Measurements from ENCODE around the gene SDR42E2.
A peak's percentile ranks its signal among the peaks of the same experiment; 100 is the strongest.
"Not testable (repeated sequence)": the region's sequence is repeated elsewhere in the genome, so short reads cannot be mapped to it uniquely, and the experiment has no call there.

SDR42E2 gene

DNA sequence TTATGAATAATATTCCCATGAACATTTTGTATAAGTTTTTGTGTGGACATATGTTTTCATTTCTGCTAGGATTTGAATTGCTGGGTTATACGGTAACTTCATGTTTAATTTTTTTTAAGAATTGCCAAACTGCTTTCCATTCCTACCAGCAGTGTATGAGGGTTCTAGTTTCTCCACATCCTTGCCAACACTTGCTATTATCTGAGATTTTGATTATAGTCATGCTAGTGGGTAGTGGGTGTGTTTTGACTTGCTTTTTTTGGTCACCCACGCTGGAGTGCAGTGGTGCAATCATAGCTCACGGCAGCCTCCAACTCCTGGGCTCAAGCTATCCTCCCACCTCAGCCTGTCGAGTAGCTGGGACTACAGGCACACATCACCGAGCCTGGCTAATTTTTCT lies 40.8 kb downstream of the SDR42E2 start:
- DNase-seq, result no peak
- in situ Hi-C loops (cut with HindIII; ENCODE audit: low pct_ligation_motif_present, low pct_unique_long_range_greater_than_20kb, low sequenced_read_pairs), result no loop called here

DNA sequence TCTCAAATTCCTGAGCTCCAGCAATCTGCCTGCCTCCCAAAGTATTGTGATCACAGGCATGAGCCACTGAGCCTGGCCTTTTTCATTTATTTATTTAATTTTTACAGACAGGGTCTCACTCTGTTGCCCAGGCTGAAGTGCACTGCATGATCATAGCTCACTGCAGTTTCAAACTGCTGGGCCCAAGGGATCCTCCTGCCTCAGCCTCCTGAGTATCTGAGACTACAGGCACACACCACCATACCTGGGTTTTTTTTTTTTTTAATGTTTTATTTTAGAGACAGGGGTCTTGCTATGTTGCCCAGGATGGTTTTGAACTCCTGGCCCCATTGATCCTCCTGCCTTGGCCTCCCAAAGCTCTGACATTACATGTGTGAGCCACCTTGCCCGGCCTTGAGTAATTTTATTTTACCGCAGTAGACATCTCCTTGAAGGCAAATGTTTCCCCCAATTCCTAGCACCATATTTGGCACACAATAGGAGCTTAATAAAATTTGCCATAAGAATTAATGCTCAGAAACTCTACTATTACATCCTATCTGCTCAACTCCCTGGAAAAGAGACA lies 41.9 kb downstream of the SDR42E2 start:
- no peak for DNase-seq
- in situ Hi-C loops (cut with HindIII; ENCODE audit: low pct_ligation_motif_present, low pct_unique_long_range_greater_than_20kb, low sequenced_read_pairs), result no loop called here

DNA sequence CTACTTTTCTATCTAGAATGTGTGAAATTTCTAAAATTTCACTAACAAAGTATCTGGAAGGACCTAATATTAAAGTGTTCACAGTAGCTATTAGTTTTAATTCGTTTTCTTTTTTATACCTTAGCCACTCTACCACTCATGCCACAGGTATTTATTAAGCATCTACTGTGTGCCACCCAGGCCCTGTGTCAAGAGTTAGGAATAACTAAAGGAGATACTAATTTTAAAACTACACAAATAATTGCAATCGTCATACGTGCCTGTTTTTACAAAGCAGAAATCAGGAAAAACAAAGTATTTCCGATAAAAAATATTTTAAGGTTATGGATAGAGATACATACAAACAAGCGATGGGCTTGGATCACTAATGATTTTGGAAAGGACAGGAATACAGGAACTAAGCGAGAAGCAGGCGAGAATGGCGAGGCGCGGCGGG lies 43.3 kb downstream of the SDR42E2 start:
- DNase-seq, result no peak
- in situ Hi-C loops (cut with HindIII; ENCODE audit: low pct_ligation_motif_present, low pct_unique_long_range_greater_than_20kb, low sequenced_read_pairs), result no loop called here

DNA sequence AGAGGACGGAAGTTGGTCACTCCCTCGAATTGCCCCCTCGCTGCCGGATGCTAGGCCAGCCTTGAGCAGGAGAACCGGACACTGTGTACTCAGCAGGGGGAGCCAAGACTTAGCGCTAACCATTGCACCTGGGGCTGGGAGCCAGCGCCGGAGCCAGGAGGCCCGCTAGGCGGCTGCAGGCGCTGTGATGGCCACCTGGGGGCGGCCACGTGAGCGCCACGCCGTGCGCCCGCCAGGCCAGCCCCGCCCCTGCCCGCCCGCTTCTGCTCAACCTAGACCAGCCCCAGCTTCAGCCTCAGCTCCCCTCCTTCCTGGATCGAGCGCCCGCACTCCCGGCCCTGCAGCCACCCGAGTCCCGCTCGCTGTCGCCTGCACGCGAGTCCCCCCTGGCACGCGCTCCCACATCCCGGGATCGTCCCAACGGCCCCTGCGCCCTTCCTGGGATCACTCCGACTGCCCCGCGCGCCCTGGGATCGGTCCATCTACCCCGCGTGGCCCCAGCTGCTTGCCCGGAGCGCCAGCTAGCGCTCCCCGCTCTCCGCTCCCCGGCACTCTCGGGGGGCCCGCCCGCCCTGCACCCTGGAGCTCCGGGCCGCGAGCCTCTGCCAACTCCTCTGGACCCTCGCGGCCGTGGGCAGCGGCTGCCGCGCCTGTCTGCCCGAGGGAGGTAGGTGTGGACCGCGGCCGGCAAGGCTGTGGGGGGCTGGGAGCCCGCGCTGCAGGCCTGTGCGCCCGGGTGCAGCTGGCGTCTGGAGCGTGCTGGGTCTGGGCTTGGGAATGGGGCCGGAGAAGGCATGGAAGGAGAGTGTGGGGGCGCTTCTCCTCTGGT lies 43.9 kb downstream of the SDR42E2 start, which contains the start of gene EEF2K:
Gene EEF2K, plus strand, starts transcription at position 266 of the 829 bp plus-strand sequence. CDS start 19,452 bp downstream, outside the sequence.
- peak; percentile 99 for DNase-seq
- in situ Hi-C loops (cut with HindIII; ENCODE audit: low pct_ligation_motif_present, low pct_unique_long_range_greater_than_20kb, low sequenced_read_pairs), result no loop called here

DNA sequence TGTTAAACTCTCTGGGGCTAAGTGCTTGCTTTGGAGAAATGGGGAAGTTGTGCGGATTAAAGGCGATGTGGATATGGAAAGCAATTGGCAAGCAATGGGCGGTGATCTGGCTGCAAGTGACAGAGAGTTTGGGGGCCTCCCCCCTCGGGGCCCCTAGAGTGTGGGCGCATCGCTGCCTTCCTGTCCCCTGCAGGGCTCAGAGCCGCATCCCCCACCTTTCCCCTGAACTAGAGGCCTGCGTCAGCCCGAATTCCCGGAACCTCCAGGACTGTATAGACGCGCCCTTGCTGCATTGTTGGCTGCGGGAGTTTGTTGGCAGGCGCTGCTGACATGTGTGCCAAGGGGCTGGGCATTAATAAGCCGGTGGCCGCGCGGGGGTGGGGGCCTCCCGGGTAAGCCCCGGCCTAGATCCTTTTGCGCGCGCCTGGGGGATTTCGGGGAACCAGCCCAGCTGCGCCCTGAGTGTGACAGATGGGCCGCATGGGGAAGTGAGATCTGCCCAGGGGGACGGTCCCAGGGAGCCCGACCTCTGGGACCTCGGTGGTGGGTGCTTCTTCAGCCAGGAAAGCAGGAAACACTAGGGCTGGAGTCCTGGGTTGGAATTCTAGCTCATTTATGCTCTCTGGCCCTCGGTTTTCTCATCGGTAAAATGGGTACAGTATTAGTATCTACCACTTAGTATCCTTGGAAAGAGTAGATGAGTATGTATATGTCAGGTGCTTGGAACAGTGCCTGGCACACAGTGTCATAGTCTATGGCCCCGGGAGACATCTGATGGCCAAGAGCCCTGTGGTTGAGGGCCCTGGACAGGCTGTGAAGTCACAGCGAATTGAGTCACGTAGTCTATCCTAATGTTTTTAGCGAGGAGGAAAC lies 44.8 kb downstream of the SDR42E2 start:
- DNase-seq, result peak; percentile 70
- in situ Hi-C loops (cut with HindIII; ENCODE audit: low pct_ligation_motif_present, low pct_unique_long_range_greater_than_20kb, low sequenced_read_pairs), result no loop called here

DNA sequence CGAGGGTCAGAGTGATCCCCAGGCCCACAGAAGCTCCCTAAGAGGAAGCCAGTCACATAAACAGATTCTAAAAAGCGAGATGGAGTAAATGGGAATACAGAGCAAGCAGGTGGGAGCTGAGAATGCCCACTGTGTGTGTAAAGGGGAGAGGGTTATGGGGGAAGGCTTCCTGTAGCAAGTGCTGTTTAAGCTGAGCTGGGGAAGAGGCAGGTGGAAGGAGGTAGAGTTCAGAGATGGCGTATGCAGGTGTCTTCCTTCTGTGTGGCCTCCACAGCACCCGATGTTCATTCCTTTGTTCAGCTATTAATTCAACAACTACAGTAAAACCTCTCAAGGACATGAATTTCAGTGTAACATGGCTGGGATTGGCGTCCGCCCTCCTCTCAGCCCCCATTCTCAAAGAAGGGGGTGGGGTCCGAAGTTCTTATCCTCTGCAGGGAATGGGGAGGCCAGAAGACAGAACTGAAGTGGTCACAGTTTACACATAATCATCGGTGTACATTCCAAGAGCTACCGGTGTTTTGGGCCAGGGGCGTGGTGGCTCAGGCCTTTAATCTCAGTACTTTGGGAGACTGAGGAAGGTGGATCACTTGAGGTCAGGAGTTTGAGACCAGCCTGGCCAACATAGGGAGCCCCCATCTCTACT lies 45.5 kb downstream of the SDR42E2 start:
- in situ Hi-C loops (cut with HindIII; ENCODE audit: low pct_ligation_motif_present, low pct_unique_long_range_greater_than_20kb, low sequenced_read_pairs), result no loop called here
- DNase-seq, result no peak

DNA sequence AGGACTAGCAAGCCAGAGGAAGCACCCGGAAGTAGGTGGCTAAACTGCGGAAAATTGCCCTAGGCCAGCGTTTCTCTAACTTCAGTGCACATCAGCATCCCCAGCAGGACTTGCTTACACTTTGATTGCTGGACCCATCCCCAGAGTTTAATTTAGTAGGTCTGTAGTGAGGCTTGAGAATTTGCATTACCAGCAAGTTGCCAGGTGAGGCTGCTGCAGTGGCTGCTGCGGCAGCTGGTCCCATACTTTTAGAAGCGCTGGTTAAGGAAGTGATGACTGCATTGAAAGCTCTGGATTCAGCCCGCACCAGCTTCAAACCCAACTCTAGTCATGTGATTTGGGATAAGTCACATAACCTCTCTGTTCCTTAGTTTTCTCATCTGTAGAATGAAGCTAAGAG lies 48.0 kb downstream of the SDR42E2 start:
- DNase-seq, result no peak
- in situ Hi-C loops (cut with HindIII; ENCODE audit: low pct_ligation_motif_present, low pct_unique_long_range_greater_than_20kb, low sequenced_read_pairs), result no loop called here

DNA sequence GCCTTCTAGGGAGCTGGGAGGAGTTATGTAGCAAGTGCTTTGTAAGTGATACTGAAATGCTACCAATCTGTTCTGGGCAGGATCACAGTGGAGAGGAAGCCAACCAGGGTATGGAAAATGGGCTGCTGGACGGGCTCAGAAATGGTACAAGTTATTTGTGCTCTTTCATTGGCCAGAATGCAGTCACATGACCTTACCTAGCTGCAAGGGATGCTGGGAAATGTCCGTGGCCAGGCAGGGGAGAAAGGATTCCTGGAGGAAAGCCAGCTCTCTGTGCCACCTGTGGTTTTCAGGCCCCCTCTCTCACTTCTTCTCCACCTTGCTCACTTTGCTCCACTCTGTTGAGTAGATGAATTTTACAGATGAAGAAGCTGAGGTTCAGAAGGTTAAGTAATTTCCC lies 48.5 kb downstream of the SDR42E2 start:
- DNase-seq, result no peak
- in situ Hi-C loops (cut with HindIII; ENCODE audit: low pct_ligation_motif_present, low pct_unique_long_range_greater_than_20kb, low sequenced_read_pairs), result no loop called here

DNA sequence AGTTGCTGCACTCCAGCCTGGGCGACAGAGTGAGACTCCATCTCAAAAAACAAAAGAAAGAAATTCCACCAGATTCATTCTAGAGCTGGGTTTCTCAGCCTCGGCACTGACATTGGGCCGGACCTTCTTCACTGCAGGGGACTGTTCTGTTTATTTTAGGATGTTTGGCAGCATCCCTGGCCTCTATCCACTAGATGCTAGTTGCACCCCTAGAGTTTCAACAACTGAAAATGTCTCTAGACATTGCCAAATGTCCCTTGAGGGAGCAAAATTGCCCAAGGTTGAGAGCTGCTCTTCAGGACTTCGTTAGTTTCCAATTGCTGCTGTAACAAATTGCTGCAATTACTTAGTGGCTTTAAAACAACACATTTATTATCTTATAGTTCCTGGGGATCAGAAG lies 50.9 kb downstream of the SDR42E2 start:
- in situ Hi-C loops (cut with HindIII; ENCODE audit: low pct_ligation_motif_present, low pct_unique_long_range_greater_than_20kb, low sequenced_read_pairs), result no loop called here
- no peak for DNase-seq

DNA sequence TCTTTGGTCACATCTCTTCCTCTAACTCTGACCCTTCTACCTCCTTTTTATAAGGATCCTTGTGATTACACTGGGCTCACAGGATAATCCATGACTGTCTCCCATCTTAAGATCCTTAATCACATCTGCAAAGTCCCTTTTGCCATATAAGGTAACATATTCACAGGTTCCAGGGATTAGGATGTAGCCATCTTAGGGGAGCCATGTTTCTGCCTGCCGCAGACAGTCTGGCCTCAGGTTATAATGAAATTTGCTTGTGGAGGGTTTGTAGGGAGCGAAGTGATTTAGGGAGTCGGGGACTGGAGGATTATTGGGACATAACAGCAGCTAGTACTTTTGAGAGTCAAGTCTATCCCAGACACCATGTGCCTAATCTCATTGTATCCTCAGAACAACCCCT lies 51.5 kb downstream of the SDR42E2 start:
- in situ Hi-C loops (cut with HindIII; ENCODE audit: low pct_ligation_motif_present, low pct_unique_long_range_greater_than_20kb, low sequenced_read_pairs), result no loop called here
- no peak for DNase-seq

DNA sequence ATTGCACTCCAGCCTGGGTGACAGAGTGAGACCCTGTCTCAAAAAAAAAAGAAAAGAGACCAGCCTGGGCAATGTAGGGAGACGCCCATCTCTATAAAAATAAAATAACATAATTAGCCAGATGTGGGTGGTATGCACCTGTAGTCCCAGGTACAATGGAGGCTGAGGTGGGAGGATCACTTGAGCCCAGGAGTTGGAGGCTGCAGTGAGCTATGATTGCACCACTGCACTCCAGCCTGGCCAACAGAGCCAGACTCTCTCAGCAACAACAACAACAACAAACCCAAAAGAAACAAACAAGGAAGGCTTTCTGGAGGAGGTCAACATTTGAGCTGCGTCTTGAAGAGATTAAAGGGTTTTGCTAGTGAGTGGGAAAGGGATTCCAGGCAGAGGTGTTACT lies 52.1 kb downstream of the SDR42E2 start:
- in situ Hi-C loops (cut with HindIII; ENCODE audit: low pct_ligation_motif_present, low pct_unique_long_range_greater_than_20kb, low sequenced_read_pairs), result no loop called here
- DNase-seq, result no peak

DNA sequence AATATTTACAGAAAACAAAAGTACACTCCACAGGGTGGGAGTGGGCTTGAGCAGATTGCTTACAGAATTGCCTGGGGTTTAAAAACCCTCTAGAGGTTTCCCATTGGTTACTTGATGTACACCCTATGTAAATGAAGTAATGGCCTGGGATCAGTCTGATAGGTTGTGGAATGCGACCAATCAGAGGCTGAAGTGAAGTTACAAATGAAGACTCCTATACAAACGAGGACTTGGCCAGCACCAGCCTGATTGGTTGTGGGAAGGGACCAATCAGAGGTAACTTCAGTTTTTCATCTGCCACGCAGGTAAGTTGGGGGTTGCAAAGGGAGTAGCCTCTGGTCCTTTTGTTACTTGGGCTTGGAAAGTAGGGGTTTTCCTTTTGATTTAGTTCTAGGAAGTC lies 52.6 kb downstream of the SDR42E2 start:
- DNase-seq, result no peak
- in situ Hi-C loops (cut with HindIII; ENCODE audit: low pct_ligation_motif_present, low pct_unique_long_range_greater_than_20kb, low sequenced_read_pairs), result no loop called here

DNA sequence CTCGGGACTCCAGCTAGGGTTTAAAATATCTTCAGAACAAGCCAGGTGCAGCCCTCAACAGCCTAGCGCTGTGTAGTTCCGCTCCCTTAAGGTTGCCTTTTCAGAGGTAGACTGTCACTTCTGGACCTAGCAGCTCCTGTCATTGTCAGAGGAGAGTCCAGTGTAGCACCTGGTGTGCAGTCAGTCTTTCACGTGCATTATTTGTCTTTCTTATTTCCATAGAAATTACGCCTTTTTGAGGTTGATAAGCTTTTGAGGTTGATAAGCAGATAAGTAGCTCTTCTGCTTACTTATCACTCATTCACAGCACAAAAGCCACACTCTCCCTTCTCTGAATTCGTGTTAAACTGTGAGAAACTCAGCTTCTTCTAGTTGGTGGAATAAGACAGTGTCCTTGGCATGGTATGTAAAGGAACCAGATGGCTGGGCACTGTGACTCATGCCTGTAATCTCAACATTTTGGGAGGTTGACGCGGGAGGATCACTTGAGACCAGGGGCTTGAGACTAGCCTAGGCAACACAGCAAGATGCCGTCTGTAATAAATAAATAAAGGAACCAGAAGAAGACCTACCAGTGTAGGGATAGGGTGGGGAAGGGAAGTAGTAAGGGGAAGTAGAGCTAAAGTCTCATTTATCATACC lies 54.0 kb downstream of the SDR42E2 start:
- in situ Hi-C loops (cut with HindIII; ENCODE audit: low pct_ligation_motif_present, low pct_unique_long_range_greater_than_20kb, low sequenced_read_pairs), result no loop called here
- no peak for DNase-seq

DNA sequence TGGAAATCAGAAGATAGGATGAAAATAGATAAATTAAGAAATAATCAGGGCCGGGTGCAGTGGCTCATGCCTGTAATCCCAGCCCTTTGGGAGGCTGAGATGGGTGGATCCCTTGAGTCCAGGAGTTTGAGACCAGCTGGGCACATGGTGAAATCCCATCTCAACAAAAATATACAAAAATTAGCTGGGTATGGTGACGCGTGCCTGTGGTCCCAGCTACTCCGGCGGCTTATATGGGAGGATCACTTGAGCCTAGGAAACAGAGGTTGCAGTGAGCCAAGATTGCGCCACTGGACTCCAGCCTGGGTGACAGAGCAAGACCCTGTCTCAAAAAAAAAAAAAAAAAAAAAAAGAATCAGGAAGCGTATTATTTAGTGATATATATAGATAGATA lies 54.5 kb downstream of the SDR42E2 start:
- DNase-seq; in situ Hi-C loops (cut with HindIII; ENCODE audit: low pct_ligation_motif_present, low pct_unique_long_range_greater_than_20kb, low sequenced_read_pairs): not testable (repeated sequence)

DNA sequence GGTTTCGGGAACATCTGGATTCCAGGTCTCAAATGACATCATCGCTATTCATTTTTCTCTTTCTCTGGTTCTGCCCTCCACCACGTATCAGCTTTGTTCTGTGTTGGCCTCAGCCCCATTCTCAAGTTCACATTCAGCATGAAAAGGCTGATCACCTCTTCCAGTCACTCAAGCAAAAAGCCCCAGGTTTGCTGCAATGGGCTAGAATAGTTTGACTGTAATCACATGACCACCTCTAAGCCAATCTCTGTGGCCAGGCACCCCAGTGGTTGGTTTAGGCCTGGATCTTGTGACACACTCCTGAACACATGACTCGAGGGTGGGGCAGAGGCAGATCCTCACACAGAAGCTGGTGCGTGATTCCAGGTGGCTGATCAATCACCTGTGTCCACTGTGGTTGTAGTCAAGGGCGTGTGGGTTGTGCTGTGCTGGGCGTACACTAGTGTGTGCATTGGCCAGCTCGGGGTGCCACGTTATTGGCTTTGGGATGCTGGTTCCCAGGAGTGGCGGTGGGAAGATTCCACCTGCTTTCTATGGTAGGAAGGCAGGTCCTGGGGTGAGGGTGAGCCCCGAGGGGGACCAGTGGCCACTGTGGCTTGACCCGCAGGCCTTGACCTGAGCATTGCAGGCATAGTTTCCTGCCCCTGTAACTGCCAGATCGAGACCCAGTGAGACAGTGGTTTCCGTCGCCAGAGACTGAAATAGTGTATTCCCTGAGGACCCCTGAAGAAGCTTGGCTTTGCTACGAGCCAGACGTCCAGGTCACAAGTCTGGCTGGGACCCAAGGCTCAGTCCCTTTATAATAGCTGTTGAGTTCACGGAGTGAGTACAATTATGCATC lies 55.8 kb downstream of the SDR42E2 start:
- peak; percentile 41 for DNase-seq
- in situ Hi-C loops (cut with HindIII; ENCODE audit: low pct_ligation_motif_present, low pct_unique_long_range_greater_than_20kb, low sequenced_read_pairs), result no loop called here

DNA sequence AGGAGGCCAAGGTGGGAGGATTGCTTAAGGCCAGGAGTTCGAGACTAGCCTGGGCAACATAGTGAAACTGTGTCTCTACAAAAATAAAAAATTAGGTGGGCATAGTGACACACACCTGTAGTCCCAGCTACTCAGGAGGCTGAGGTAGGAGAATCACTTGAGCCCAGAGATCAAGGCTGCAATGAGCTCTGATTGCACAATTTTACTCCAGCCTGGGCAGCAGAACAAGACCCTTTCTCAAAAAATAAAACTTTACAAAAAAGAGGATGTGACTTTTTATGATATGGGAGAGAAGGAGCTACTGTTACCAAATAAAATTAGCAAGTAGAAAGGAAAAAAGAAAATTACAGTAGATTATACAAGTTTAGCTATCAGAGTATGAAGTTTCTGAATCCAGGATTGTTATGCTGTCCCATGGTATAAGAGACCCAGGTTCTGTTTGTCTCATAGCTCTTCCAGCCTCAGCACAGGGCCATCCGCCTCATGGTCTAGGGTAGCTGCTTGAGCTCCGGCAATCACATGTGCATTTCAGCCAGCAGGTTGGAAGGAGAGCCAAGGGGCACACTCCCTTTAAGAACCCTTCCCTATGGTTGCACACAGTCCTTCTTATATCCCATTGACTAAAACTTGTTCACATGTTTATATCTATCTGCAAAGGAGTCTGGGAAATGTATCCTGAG lies 57.2 kb downstream of the SDR42E2 start:
- in situ Hi-C loops (cut with HindIII; ENCODE audit: low pct_ligation_motif_present, low pct_unique_long_range_greater_than_20kb, low sequenced_read_pairs), result no loop called here

DNA sequence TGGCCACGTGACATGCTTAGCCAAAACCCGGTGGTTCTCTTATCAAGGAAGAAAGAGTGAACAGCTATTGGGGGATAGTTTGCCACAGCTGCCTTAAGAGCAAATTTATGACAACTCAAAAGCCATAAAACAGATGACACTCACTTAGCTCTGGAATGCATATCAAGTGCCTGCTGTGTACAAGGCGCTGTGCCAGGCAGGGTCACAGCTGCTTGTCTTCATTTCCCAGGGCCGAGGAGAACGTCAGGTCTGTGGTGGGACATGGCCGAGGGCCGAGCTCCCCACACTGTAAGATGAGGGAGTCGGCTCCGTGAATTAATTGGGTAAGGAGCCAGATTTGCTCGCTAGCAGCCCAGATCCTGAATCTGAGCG lies 57.7 kb downstream of the SDR42E2 start:
- in situ Hi-C loops (cut with HindIII; ENCODE audit: low pct_ligation_motif_present, low pct_unique_long_range_greater_than_20kb, low sequenced_read_pairs), result no loop called here
- no peak for DNase-seq

More for the DNA sequence above, 57.2 kb downstream of the SDR42E2 start:
- no peak for DNase-seq
